GM23338 (cell line): Measurements from ENCODE around the gene PPP1CA. TPM values are rescaled to one million over a fixed set of nuclear protein-coding genes. Genes with fewer than 3 reads are reported as not detected.

Source experiments
- polyA plus RNA-seq: library from polyadenylated mRNA; unstranded; fragments of >200 nt; fragmentation: Nextera tagmentation; extraction: Ambion mirVana; gene quantifications from 2 replicates; pipeline ENCODE4 v1.2.1, GENCODE V29; 2016
- small RNA-seq: library from RNA; depleted of rRNA; stranded (forward); fragments of <200 nt; gene quantifications from one replicate; pipeline ENCODE3, GENCODE V24; 2014; ENCODE audit warnings: low replicate concordance
- total RNA-seq: library from RNA; depleted of rRNA; stranded (reverse); fragments of >200 nt; shearing (Covaris generic); gene quantifications from 2 replicates; pipeline ENCODE4 v1.2.3, GENCODE V29; 2014; rRNA removed

The PPP1CA gene
- total and polyA plus RNA-seq, 2 experiments from 2014 or later, result 217 to 237 TPM

Small RNA genes within 50 kb of the gene (small RNA-seq; reads per million reads assigned to genes)
- not detected for gene RN7SKP239
- gene RNU6-1238P, result not detected

Other genes with a start within 250 kb of the PPP1CA start
- gene GRK2, start 135.4 kb downstream of the PPP1CA start, total RNA-seq, result 62.2 and 72.5 TPM in 2 replicates
- 19.5 and 21.7 TPM in 2 replicates for gene GRK2, start 135.4 kb downstream of the PPP1CA start, polyA plus RNA-seq
- gene ANKRD13D, start 112.6 kb downstream of the PPP1CA start, total RNA-seq, result 15.7 and 30.8 TPM in 2 replicates
- 19.5 and 20.3 TPM in 2 replicates for gene ANKRD13D, start 112.6 kb downstream of the PPP1CA start, polyA plus RNA-seq
- gene SSH3, start 98.3 kb downstream of the PPP1CA start, total RNA-seq, result 40.0 and 45.8 TPM in 2 replicates
- gene SSH3, start 98.3 kb downstream of the PPP1CA start, polyA plus RNA-seq, result 17.8 and 25.1 TPM in 2 replicates
- 15.9 and 23.0 TPM in 2 replicates for gene POLD4, start 48.3 kb downstream of the PPP1CA start, total RNA-seq
- gene POLD4, start 48.3 kb downstream of the PPP1CA start, polyA plus RNA-seq, result 16.2 and 18.8 TPM in 2 replicates
- 0.19 TPM in 1 of 2 replicates, not detected in the other for gene CLCF1, start 28.3 kb downstream of the PPP1CA start, total RNA-seq
- gene CLCF1, start 28.3 kb downstream of the PPP1CA start, polyA plus RNA-seq, result 0.17 and 0.32 TPM in 2 replicates
- gene RAD9A, start 9.9 kb downstream of the PPP1CA start, total RNA-seq, result 13.9 and 16.5 TPM in 2 replicates
- 17.0 and 18.9 TPM in 2 replicates for gene RAD9A, start 9.9 kb downstream of the PPP1CA start, polyA plus RNA-seq
- 0.31 and 0.35 TPM in 2 replicates for gene TBC1D10C, start 2.2 kb upstream of the PPP1CA start, total RNA-seq
- gene TBC1D10C, start 2.2 kb upstream of the PPP1CA start, polyA plus RNA-seq, result 0.17 and 0.31 TPM in 2 replicates
- gene CARNS1, start 13.8 kb upstream of the PPP1CA start, total RNA-seq, result 0.27 and 0.76 TPM in 2 replicates
- gene CARNS1, start 13.8 kb upstream of the PPP1CA start, polyA plus RNA-seq, result 0.52 and 0.63 TPM in 2 replicates
- gene RPS6KB2, start 26.6 kb upstream of the PPP1CA start, total RNA-seq, result 41.3 and 48.2 TPM in 2 replicates
- 27.7 and 29.5 TPM in 2 replicates for gene RPS6KB2, start 26.6 kb upstream of the PPP1CA start, polyA plus RNA-seq
- gene PTPRCAP, start 35.8 kb upstream of the PPP1CA start, total RNA-seq, result 0.85 and 3.5 TPM in 2 replicates
- gene PTPRCAP, start 35.8 kb upstream of the PPP1CA start, polyA plus RNA-seq, result 2.7 and 3.3 TPM in 2 replicates
- gene CORO1B, start 41.6 kb upstream of the PPP1CA start, total RNA-seq, result 77.5 and 91.1 TPM in 2 replicates
- 61.5 and 69.5 TPM in 2 replicates for gene CORO1B, start 41.6 kb upstream of the PPP1CA start, polyA plus RNA-seq
- gene GPR152, start 50.9 kb upstream of the PPP1CA start, total RNA-seq, result not detected in 2 replicates
- gene GPR152, start 50.9 kb upstream of the PPP1CA start, polyA plus RNA-seq, result not detected in 2 replicates
- gene CABP4, start 53.5 kb upstream of the PPP1CA start, total RNA-seq, result 0.28 TPM in 1 of 2 replicates, not detected in the other
- not detected in 2 replicates for gene CABP4, start 53.5 kb upstream of the PPP1CA start, polyA plus RNA-seq
- gene TMEM134, start 67.4 kb upstream of the PPP1CA start, total RNA-seq, result 61.4 and 101 TPM in 2 replicates
- gene TMEM134, start 67.4 kb upstream of the PPP1CA start, polyA plus RNA-seq, result 64.7 and 69.2 TPM in 2 replicates
- gene AIP, start 81.2 kb upstream of the PPP1CA start, total RNA-seq, result 22.1 and 29.1 TPM in 2 replicates
- 32.1 and 33.3 TPM in 2 replicates for gene AIP, start 81.2 kb upstream of the PPP1CA start, polyA plus RNA-seq
- gene PITPNM1, start 103.5 kb upstream of the PPP1CA start, total RNA-seq, result 46.8 and 57.1 TPM in 2 replicates
- 8.7 and 9.1 TPM in 2 replicates for gene PITPNM1, start 103.5 kb upstream of the PPP1CA start, polyA plus RNA-seq
- gene CDK2AP2, start 106.3 kb upstream of the PPP1CA start, total RNA-seq, result 39.8 and 48.6 TPM in 2 replicates
- gene CDK2AP2, start 106.3 kb upstream of the PPP1CA start, polyA plus RNA-seq, result 120 and 128 TPM in 2 replicates
- not detected in 2 replicates for gene CABP2, start 121.6 kb upstream of the PPP1CA start, total RNA-seq
- not detected in 2 replicates for gene CABP2, start 121.6 kb upstream of the PPP1CA start, polyA plus RNA-seq
- gene GSTP1, start 182.0 kb upstream of the PPP1CA start, total RNA-seq, result 1,021 and 1,776 TPM in 2 replicates
- 1,881 and 1,914 TPM in 2 replicates for gene GSTP1, start 182.0 kb upstream of the PPP1CA start, polyA plus RNA-seq
- 202 and 241 TPM in 2 replicates for gene NDUFV1, start 205.1 kb upstream of the PPP1CA start, total RNA-seq
- 98.6 and 104 TPM in 2 replicates for gene NDUFV1, start 205.1 kb upstream of the PPP1CA start, polyA plus RNA-seq
- gene NUDT8, start 228.1 kb upstream of the PPP1CA start, total RNA-seq, result 5.0 and 6.6 TPM in 2 replicates
- 15.1 and 16.4 TPM in 2 replicates for gene NUDT8, start 228.1 kb upstream of the PPP1CA start, polyA plus RNA-seq
- gene TBX10, start 237.9 kb upstream of the PPP1CA start, total RNA-seq, result 0.10 TPM in 1 of 2 replicates, not detected in the other
- not detected in 2 replicates for gene TBX10, start 237.9 kb upstream of the PPP1CA start, polyA plus RNA-seq
- gene ACY3, start 248.9 kb upstream of the PPP1CA start, total RNA-seq, result 0.31 and 0.87 TPM in 2 replicates
- gene ACY3, start 248.9 kb upstream of the PPP1CA start, polyA plus RNA-seq, result not detected in 2 replicates